MCF 10A (cell line): ENCODE results near the gene OSBPL3. TPM values are rescaled to one million over a fixed set of nuclear protein-coding genes. Genes with fewer than 3 reads are reported as not detected.

Source experiments
- BruUV-seq: library from RNA; stranded (reverse); fragments of 400-500 nt; replicated peaks from 2 replicates; lab custom pipeline; 2021; lab: Mats Ljungman, UMichigan
- CTCF ChIA-PET: fragments of 300-600 bp; sonication (Branson Sonifier 250); formaldehyde crosslinking; extraction: SDS; loops from one replicate; lab custom pipeline; 2021; ENCODE audit warnings: antibody characterized with exemption, inconsistent platforms; lab: Yijun Ruan, JAX
- POLR2A ChIA-PET: fragments of 300-600, 350-650 bp; sonication (Branson Sonifier 250); formaldehyde crosslinking; extraction: SDS; loops from one replicate; lab custom pipeline; 2020; ENCODE audit warnings: antibody characterized with exemption, inconsistent platforms; lab: Yijun Ruan, JAX
- DNase-seq: peaks from one replicate; pipeline ENCODE4 v3.0.0-alpha.2; 2018; ENCODE audit not compliant: unreplicated experiment
- H3K27ac Mint-ChIP-seq: one replicate; pipeline ENCODE4 v1.8.0; 2022; ENCODE audit warnings: mild to moderate bottlenecking, low read depth, mixed read lengths; ENCODE audit not compliant: unreplicated experiment
- H3K27me3 Mint-ChIP-seq: one replicate; pipeline ENCODE4 v1.8.0; 2022; ENCODE audit warnings: mixed read lengths; ENCODE audit not compliant: insufficient read depth, unreplicated experiment
- H3K36me3 Mint-ChIP-seq: one replicate; pipeline ENCODE4 v1.8.0; 2022; ENCODE audit warnings: mild to moderate bottlenecking, moderate library complexity, mixed read lengths; ENCODE audit not compliant: insufficient read depth, unreplicated experiment
- H3K4me1 Mint-ChIP-seq: one replicate; pipeline ENCODE4 v1.8.0; 2022; ENCODE audit warnings: mixed read lengths; ENCODE audit not compliant: insufficient read depth, unreplicated experiment
- H3K4me3 Mint-ChIP-seq: one replicate; pipeline ENCODE4 v1.8.0; 2022; ENCODE audit warnings: mild to moderate bottlenecking, moderate library complexity, mixed read lengths; ENCODE audit not compliant: unreplicated experiment
- H3K9me3 Mint-ChIP-seq: one replicate; pipeline ENCODE4 v1.8.0; 2022; ENCODE audit warnings: mixed read lengths; ENCODE audit not compliant: unreplicated experiment
- intact Hi-C: fragments of 100-400 bp; cut with micrococcal nuclease; formaldehyde crosslinking; loops from 2 replicates; pipeline ENCODE4 v1.14.1; 2022
- total RNA-seq: library from RNA; stranded (reverse); gene quantifications from 2 replicates; pipeline ENCODE4 v1.2.3, GENCODE V29; 2022
- TF ChIP-seq, protein P1 (sequence below): fragments of 200-600 bp; IDR thresholded peaks from one replicate; pipeline ENCODE4 v1.8.0; 2022; ENCODE audit warnings: antibody characterized with exemption, mild to moderate bottlenecking; ENCODE audit not compliant: unreplicated experiment

OSBPL3 gene
- total RNA-seq, 1 experiment from 2014 or later, result 33.8 TPM

DNA sequence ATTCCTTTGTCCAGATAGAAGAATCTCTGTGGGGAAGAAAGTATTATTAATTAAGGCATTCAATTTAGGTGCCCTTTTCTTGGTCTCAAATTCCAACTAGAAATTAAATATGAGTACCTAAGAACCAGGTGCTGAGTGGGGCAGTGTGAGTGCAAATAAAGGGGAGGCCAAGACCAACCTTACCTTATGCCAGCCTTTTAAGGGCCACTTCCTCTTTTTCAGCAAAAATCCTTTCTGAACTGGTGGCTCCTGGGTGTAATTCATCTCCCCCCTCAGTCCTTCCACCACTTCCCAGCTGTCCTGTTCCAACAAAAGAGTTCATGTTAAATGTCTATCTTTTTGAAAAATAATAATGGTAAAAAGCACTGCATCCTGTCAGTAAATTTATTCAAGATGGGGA, 108.2 kb downstream of the OSBPL3 start:
- ChIA-PET POLR2A (interaction anchor here (0.5 to 1.3 kb wide), 3 partner anchors 9 to 20 kb away, joined by 3 to 4 read pairs (median 3); no protein-coding TSS in a partner anchor), CTCF (interaction anchor here (0.5 to 1.0 kb wide), 3 partner anchors 108 to 227 kb away, joined by 3 to 4 read pairs (median 3); partner anchors contain the start of gene OSBPL3)
- no peak overlapping the region for H3K27ac Mint-ChIP-seq
- H3K9me3 Mint-ChIP-seq, result no peaks in the 10 kb centered on the region
- H3K27me3 Mint-ChIP-seq, result no peaks in the 10 kb centered on the region
- BruUV-seq, result no TSS peak
- no peak overlapping the region for H3K4me3 Mint-ChIP-seq
- intact Hi-C loops, result no loop called here
- DNase-seq, result no peak
- TF ChIP-seq, protein P1, sequence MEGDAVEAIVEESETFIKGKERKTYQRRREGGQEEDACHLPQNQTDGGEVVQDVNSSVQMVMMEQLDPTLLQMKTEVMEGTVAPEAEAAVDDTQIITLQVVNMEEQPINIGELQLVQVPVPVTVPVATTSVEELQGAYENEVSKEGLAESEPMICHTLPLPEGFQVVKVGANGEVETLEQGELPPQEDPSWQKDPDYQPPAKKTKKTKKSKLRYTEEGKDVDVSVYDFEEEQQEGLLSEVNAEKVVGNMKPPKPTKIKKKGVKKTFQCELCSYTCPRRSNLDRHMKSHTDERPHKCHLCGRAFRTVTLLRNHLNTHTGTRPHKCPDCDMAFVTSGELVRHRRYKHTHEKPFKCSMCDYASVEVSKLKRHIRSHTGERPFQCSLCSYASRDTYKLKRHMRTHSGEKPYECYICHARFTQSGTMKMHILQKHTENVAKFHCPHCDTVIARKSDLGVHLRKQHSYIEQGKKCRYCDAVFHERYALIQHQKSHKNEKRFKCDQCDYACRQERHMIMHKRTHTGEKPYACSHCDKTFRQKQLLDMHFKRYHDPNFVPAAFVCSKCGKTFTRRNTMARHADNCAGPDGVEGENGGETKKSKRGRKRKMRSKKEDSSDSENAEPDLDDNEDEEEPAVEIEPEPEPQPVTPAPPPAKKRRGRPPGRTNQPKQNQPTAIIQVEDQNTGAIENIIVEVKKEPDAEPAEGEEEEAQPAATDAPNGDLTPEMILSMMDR, result no peak
- H3K4me1 Mint-ChIP-seq, result no peaks in the 10 kb centered on the region
- H3K36me3 Mint-ChIP-seq, result peaks cover 31% of the 10 kb centered on the region

DNA sequence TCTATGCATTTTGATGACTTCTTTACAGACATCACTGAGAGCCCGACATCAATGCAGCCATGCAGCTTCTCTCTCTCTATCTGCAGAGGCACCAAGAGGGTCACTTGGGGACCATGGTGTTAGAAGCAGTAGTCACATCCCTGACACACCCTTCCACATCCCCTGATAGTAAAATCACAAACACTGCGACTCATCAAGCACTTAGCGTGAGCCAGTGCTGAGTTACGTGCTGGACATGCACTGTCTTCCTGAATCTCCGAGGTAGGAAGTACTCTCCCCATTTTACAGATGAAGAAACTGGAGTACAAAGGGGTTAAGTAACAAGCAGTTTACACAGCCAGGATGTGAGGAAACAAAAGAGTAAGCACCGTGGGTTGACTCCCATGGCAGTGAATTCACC, 109.2 kb downstream of the OSBPL3 start:
- Mint-ChIP-seq H3K27me3 (no peaks in the 10 kb centered on the region), H3K4me3 (no peak overlapping the region), H3K36me3 (peaks cover 35% of the 10 kb centered on the region), H3K4me1 (no peaks in the 10 kb centered on the region), H3K9me3 (no peaks in the 10 kb centered on the region), H3K27ac (no peak overlapping the region)
- CTCF ChIA-PET, result interaction anchor here (1.0 kb wide), 1 partner anchor 223 kb away, joined by 3 read pairs; no protein-coding TSS in a partner anchor
- TF ChIP-seq, protein P1, result no peak
- BruUV-seq, result no TSS peak
- no peak for DNase-seq
- POLR2A ChIA-PET, result no interaction called here
- intact Hi-C loops, result no loop called here

DNA sequence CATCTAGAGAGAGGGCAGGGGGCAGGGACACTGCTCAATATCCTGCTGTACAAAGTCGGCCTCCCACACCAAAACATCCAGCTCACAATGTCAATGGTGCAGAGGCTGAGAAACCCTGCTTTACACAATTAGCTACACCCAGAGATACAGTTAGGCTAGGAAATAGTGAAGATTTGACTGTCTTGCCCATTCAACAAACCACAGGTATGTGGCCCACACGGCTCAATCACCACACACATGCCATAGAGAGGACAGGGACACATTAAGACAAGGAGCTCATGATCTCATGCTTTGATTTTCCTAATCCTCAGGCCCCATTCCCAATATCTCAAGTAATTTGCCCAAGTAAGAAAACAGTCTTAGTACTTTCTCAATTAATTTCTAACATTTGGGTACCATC, 110.4 kb downstream of the OSBPL3 start:
- Mint-ChIP-seq H3K9me3 (no peaks in the 10 kb centered on the region), H3K27me3 (no peaks in the 10 kb centered on the region), H3K4me1 (no peaks in the 10 kb centered on the region), H3K36me3 (peaks cover 43% of the 10 kb centered on the region), H3K4me3 (no peak overlapping the region), H3K27ac (no peak overlapping the region)
- TF ChIP-seq, protein P1, result no peak
- no peak for DNase-seq
- CTCF ChIA-PET, result interaction anchor here (0.5 to 1.1 kb wide), 3 partner anchors 13 to 223 kb away, joined by 3 to 4 read pairs (median 3); no protein-coding TSS in a partner anchor
- no TSS peak for BruUV-seq
- intact Hi-C loops, result no loop called here
- POLR2A ChIA-PET, result no interaction called here

DNA sequence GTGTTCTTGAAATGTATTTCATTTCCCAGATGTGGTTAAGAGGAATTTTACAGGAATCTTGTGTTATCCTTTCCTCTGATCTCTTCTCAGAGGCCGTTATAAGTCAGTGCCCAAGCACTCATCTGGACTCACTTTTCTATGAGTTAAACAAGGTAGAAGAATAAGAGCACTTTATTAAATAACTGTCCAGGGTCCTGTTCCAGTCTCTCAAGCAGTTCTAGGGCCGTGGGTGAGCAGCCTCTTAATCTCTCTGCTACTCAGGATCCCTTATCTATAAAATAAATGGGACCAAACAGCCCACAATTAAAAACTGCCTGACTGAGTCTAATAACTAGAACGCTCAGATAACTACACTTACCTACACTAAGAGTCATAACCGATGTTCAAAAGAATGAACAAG, 111.2 kb downstream of the OSBPL3 start:
- BruUV-seq, result no TSS peak
- H3K36me3 Mint-ChIP-seq, result peaks cover 48% of the 10 kb centered on the region
- POLR2A ChIA-PET, result no interaction called here
- no peak overlapping the region for H3K4me3 Mint-ChIP-seq
- H3K9me3 Mint-ChIP-seq, result no peaks in the 10 kb centered on the region
- TF ChIP-seq, protein P1, result no peak
- CTCF ChIA-PET, result no interaction called here
- no peak overlapping the region for H3K27ac Mint-ChIP-seq
- intact Hi-C loops, result no loop called here
- no peak for DNase-seq
- no peaks in the 10 kb centered on the region for H3K27me3 Mint-ChIP-seq
- no peaks in the 10 kb centered on the region for H3K4me1 Mint-ChIP-seq
